PC-3 (cell line): ENCODE data around the gene CELF5. TPM values are rescaled to one million over a fixed set of nuclear protein-coding genes. Genes with fewer than 3 reads are reported as not detected.
A peak's percentile ranks its signal among the peaks of the same experiment; 100 is the strongest.

Experiments
- ATAC-seq: fragments of 200-7000 bp; cut with Tn5 transposase; 2 replicates; pipeline ENCODE4 v1.9.1; 2020; ENCODE audit warnings: mild to moderate bottlenecking, moderate library complexity
- BruUV-seq: library from RNA; stranded (reverse); fragments of 400-500 nt; replicated peaks from 2 replicates; lab custom pipeline; 2021; lab: Mats Ljungman, UMichigan
- CTCF ChIA-PET: fragments of 300-600 bp; sonication (Branson Sonifier 250); formaldehyde crosslinking; loops from one replicate; lab custom pipeline; 2022; ENCODE audit warnings: antibody characterized with exemption; lab: Charles Lee
- POLR2A ChIA-PET: fragments of 300-600 bp; sonication (Branson Sonifier 250); formaldehyde crosslinking; loops from one replicate; lab custom pipeline; 2022; ENCODE audit warnings: antibody characterized with exemption; ENCODE audit not compliant: unreplicated experiment; lab: Charles Lee
- DNase-seq: peaks from one replicate; pipeline ENCODE4 v3.0.0-alpha.2; 2015
- H2AFZ ChIP-seq: fragments of 300-600 bp; sonication (generic); 2 replicates; pipeline ENCODE4 v1.6.0; 2016; ENCODE audit warnings: antibody characterized with exemption, low read length
- H3F3A ChIP-seq: fragments of 300-600 bp; sonication (generic); one replicate; pipeline ENCODE4 v1.6.0; 2017; ENCODE audit warnings: antibody characterized with exemption, low read length, control low read depth, mild to moderate bottlenecking; ENCODE audit not compliant: unreplicated experiment
- H3K27ac ChIP-seq: fragments of 300-600 bp; sonication (generic); 2 replicates; pipeline ENCODE4 v1.5.1; 2016; ENCODE audit warnings: mild to moderate bottlenecking, low read length
- H3K27me3 ChIP-seq: fragments of 300-600 bp; sonication (generic); 2 replicates; pipeline ENCODE4 v1.6.1; 2016; ENCODE audit warnings: low read length, mixed read lengths
- H3K36me3 ChIP-seq: fragments of 300-600 bp; sonication (generic); 2 replicates; pipeline ENCODE4 v1.6.1; 2016; ENCODE audit warnings: low read depth, mixed run types, low read length, mixed read lengths
- H3K4me1 ChIP-seq: fragments of 300-600 bp; sonication (generic); 2 replicates; pipeline ENCODE4 v1.5.1; 2016; ENCODE audit warnings: low read length; ENCODE audit not compliant: insufficient read depth
- H3K4me2 ChIP-seq: fragments of 300-600 bp; sonication (generic); 2 replicates; pipeline ENCODE4 v1.6.0; 2016; ENCODE audit warnings: low read length
- H3K4me3 ChIP-seq: fragments of 300-600 bp; sonication (generic); 2 replicates; pipeline ENCODE4 v1.5.1; 2016; ENCODE audit warnings: mild to moderate bottlenecking, low read length, mixed read lengths
- H3K79me2 ChIP-seq: fragments of 300-600 bp; sonication (generic); 2 replicates; pipeline ENCODE4 v1.6.1; 2017; ENCODE audit warnings: low read length, mixed read lengths
- H3K9ac ChIP-seq: fragments of 300-600 bp; sonication (generic); 2 replicates; pipeline ENCODE4 v1.6.0; 2016; ENCODE audit warnings: mild to moderate bottlenecking, low read length
- H3K9me2 ChIP-seq: fragments of 300-600 bp; sonication (generic); replicated peaks from 2 replicates; pipeline ENCODE4 v1.6.1; 2016; ENCODE audit warnings: mixed run types, low read length, mixed read lengths
- H3K9me3 ChIP-seq: fragments of 300-600 bp; sonication (generic); 2 replicates; pipeline ENCODE4 v1.6.1; 2016; ENCODE audit warnings: low read length, mixed read lengths
- H4K20me1 ChIP-seq: fragments of 300-600 bp; sonication (generic); 2 replicates; pipeline ENCODE4 v1.6.1; 2016; ENCODE audit warnings: low read length, mixed read lengths
- CTCF ChIP-seq: fragments of 300-600 bp; sonication (generic); conservative IDR thresholded peaks from 2 replicates; pipeline ENCODE4 v1.5.1; 2017; ENCODE audit warnings: antibody characterized with exemption, low read depth, mild to moderate bottlenecking, low read length
- EZH2 ChIP-seq: fragments of 300-600 bp; sonication (generic); IDR thresholded peaks from one replicate; pipeline ENCODE4 v1.6.1; 2017; ENCODE audit warnings: antibody characterized with exemption, mild to moderate bottlenecking, low read length; ENCODE audit not compliant: unreplicated experiment
- EZH2phosphoT487 ChIP-seq: fragments of 300-600 bp; sonication (generic); IDR thresholded peaks from 2 replicates; pipeline ENCODE4 v1.6.1; 2018; ENCODE audit warnings: mild to moderate bottlenecking, antibody characterized with exemption, low read length, borderline replicate concordance
- intact Hi-C: fragments of 100-400 bp; cut with micrococcal nuclease; formaldehyde crosslinking; loops from 2 replicates; pipeline ENCODE4 v1.9.0; 2023
- total RNA-seq: library from RNA; depleted of rRNA; stranded (reverse); fragments of >200 nt; gene quantifications from 2 replicates; pipeline ENCODE4 v1.2.3, GENCODE V29; 2014

Gene CELF5
- total RNA-seq, 1 experiment from 2014 or later = 0.44 TPM

DNA sequence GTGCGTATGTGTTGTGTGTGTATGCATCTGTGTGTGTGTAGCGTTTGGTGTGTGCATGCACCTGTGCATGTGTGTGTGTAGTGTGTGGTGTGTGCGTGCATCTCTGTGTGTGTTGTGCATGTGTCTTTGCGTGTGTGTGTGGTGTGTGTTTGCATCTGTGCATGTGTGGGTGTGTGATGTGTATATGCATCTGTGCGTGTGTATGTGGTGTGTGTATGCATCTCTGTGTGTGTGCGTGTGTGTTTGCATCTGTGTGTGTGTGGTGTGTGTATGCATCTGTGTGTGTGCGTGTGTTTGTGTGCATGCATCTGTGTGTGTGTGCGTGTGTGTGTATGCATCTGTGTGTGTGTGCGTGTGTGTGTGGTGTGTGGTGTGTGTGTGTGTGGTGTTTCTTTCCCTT, 20.6 kb downstream of the CELF5 start:
- H4K20me1 ChIP-seq = no peaks in the 10 kb centered on the region
- no peaks in the 10 kb centered on the region for H3F3A ChIP-seq
- intact Hi-C loops = no loop called here
- no peak overlapping the region for H3K27ac ChIP-seq
- H3K4me2 ChIP-seq = no peak overlapping the region
- TF ChIP-seq EZH2 (no peak), CTCF (no peak), EZH2phosphoT487 (no peak)
- no peak for DNase-seq
- H3K9me3 ChIP-seq = no peaks in the 10 kb centered on the region
- ChIA-PET POLR2A (no interaction called here), CTCF (no interaction called here)
- no peak overlapping the region for H3K4me3 ChIP-seq
- no peak overlapping the region for H3K9ac ChIP-seq
- no TSS peak for BruUV-seq
- no peak for ATAC-seq
- H3K36me3 ChIP-seq = no peaks in the 10 kb centered on the region
- no peaks in the 10 kb centered on the region for H3K4me1 ChIP-seq
- H2AFZ ChIP-seq = no peak overlapping the region
- no peaks in the 10 kb centered on the region for H3K27me3 ChIP-seq
- no peaks in the 10 kb centered on the region for H3K79me2 ChIP-seq
- H3K9me2 ChIP-seq = no peaks in the 10 kb centered on the region

DNA sequence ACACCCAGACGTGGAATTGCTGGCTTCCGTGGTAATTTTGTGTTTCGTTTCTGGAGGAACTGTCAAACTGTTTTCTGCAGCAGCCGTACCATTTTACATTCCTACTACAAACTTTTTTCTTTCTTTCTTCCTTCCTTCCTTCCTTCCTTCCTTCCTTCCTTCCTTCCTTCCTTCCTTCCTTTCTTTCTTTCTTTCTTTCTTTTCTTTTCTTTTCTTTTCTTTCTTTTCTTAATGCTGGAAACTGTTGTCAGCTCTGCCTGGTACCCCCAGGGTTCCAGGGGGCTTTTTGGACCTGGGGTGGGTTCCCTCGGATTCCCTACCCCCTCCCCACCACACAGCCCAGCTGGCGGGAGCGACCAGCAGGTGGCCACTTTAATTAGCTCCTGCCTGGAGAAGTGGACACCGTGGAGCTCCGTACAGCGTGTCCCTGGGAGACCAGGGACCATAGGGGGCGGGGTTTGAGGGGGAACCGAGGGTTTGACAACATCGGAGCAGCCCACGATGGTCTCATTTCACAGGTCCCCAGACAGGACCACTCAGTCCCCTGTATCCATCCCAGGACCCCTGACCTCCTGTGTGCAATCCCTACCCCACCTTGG, 24.4 kb downstream of the CELF5 start:
- Histone ChIP-seq H3K4me1 (no peaks in the 10 kb centered on the region), H2AFZ (no peak overlapping the region), H3F3A (no peaks in the 10 kb centered on the region), H3K9ac (no peak overlapping the region), H3K9me2 (no peaks in the 10 kb centered on the region), H3K4me2 (no peak overlapping the region), H4K20me1 (no peaks in the 10 kb centered on the region), H3K4me3 (no peak overlapping the region), H3K27ac (no peak overlapping the region), H3K9me3 (no peaks in the 10 kb centered on the region), H3K27me3 (no peaks in the 10 kb centered on the region), H3K36me3 (no peaks in the 10 kb centered on the region), H3K79me2 (no peaks in the 10 kb centered on the region)
- intact Hi-C loops = no loop called here
- DNase-seq (no peak), ATAC-seq (no peak)
- BruUV-seq = no TSS peak
- ChIA-PET POLR2A (no interaction called here), CTCF (interaction anchor here (0.6 kb wide), 1 partner anchor 608 kb away, joined by 10 read pairs; no protein-coding TSS in a partner anchor)
- TF ChIP-seq EZH2 = no peak

GRCh38 chr19:3249408-3249807, 24.9 kb downstream of the CELF5 start:
- ATAC-seq = no peak; the same call in 1 of the 2 replicates

More at GRCh38 chr19:3249408-3249807, 24.9 kb downstream of the CELF5 start:
- Histone ChIP-seq H2AFZ (no peak overlapping the region), H3K27me3 (no peaks in the 10 kb centered on the region), H3K27ac (no peak overlapping the region), H3F3A (no peaks in the 10 kb centered on the region), H3K9me2 (no peaks in the 10 kb centered on the region), H3K4me1 (no peaks in the 10 kb centered on the region), H3K9ac (no peak overlapping the region), H3K79me2 (no peaks in the 10 kb centered on the region), H3K9me3 (no peaks in the 10 kb centered on the region), H3K36me3 (no peaks in the 10 kb centered on the region), H3K4me2 (no peak overlapping the region), H4K20me1 (no peaks in the 10 kb centered on the region), H3K4me3 (no peak overlapping the region)
- intact Hi-C loops = no loop called here
- no peak for TF ChIP-seq CTCF
- no peak for TF ChIP-seq EZH2
- TF ChIP-seq EZH2phosphoT487 = no peak
- DNase-seq = peak; percentile 22
- POLR2A ChIA-PET = no interaction called here
- no TSS peak for BruUV-seq
- CTCF ChIA-PET = interaction anchor here (0.6 kb wide), 1 partner anchor 607 kb away, joined by 10 read pairs; no protein-coding TSS in a partner anchor
